Stimulated activated naive CD8-positive, alpha-beta T cell treated with anti-CD3 and anti-CD28 coated beads, Interleukin-15, amount 100 ng/mL, for 72 hours (primary cell): ENCODE measurements around the gene ZNF219.
A peak's percentile ranks its signal among the peaks of the same experiment; 100 is the strongest.

Experiments
- ATAC-seq: fragments of 150-1000 bp; cut with Tn5 transposase; 2 replicates; pipeline ENCODE4 v1.10.0; 2021; ENCODE audit warnings: mild to moderate bottlenecking, moderate library complexity
- DNase-seq, 2 donors: peaks; one replicate each; pipeline ENCODE4 v3.0.0; 2021 to 2022
- H3K27ac Mint-ChIP-seq, 2 donors: one replicate each; pipeline ENCODE4 v1.8.0; 2022; ENCODE audit warnings: mild to moderate bottlenecking in 2 of 2, mixed read lengths in 2 of 2, moderate library complexity in 2 of 2
- H3K27me3 Mint-ChIP-seq: one replicate; pipeline ENCODE4 v1.8.0; 2022; ENCODE audit warnings: mixed read lengths
- H3K4me1 Mint-ChIP-seq: one replicate; pipeline ENCODE4 v1.8.0; 2022; ENCODE audit warnings: mild to moderate bottlenecking, mixed read lengths
- H3K4me3 Mint-ChIP-seq, 2 donors: one replicate each; pipeline ENCODE4 v1.8.0; 2022; ENCODE audit warnings: mild to moderate bottlenecking in 2 of 2, mixed read lengths in 2 of 2, moderate library complexity in 1 of 2
- H3K9me3 Mint-ChIP-seq, 2 donors: one replicate each; pipeline ENCODE4 v1.8.0; 2022; ENCODE audit warnings: mixed read lengths in 2 of 2

ZNF219 gene

GRCh38 chr14:21098076-21098891, at the start of gene ZNF219:
Gene ZNF219 (minus strand): TSS chr14:21098655. CDS start chr14:21093591, 5,064 bp downstream.
- Mint-ChIP-seq H3K4me3 (peak within 1 kb of the TSS; percentile 84 to 93), H3K9me3 (no peaks in the 10 kb centered on the region), H3K4me1 (peaks cover 36% of the 10 kb centered on the region), H3K27me3 (no peaks in the 10 kb centered on the region), H3K27ac (peak within 1 kb of the TSS; percentile 71 to 92)
- DNase-seq (no peak), ATAC-seq (peak; percentile 44)

DNA sequence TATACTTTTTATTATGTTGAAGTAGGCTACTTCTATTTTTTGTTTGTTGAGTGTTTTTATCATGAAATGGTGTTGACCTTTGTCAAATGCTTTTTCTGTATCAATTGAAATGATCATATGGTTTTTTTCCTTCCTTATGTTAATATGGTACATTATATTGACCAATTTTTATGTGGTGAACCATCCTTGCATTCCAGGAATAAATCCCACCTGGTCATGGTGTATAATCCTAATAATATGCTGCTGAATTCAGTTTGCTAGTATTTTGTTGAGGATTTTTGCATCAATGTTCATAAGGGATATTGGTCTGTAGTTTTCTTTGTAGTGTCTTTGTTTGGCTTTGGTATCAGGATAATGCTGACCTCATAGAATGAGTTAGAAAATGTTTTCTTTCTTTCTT, 47.0 kb upstream of the ZNF219 start:
- Mint-ChIP-seq H3K4me1 (no peaks in the 10 kb centered on the region), H3K27ac (no peak overlapping the region), H3K4me3 (no peak overlapping the region), H3K9me3 (peaks cover 18 to 22% of the 10 kb centered on the region in 2 donors), H3K27me3 (peaks cover 8% of the 10 kb centered on the region)
- DNase-seq (no peak), ATAC-seq (no peak)

DNA sequence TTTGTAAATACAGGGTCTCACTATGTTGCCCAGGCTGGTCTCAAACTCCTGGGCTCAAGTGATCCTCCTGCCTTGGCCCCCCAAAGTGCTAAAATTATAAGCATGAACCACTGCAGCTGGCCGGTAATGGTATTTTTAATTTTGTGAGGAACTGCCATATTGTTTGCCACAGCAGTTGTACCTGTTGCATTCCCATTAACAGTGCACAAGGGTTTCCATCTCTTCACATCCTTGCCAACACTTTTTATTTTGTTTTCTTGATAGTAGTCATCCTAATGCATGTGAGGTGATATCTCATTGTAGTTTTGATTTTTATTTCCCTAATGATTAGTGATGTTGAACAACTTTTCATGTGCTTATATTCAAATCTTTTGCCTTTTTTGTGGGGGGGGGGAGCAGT, 43.9 kb upstream of the ZNF219 start:
- Mint-ChIP-seq H3K4me1 (no peaks in the 10 kb centered on the region), H3K27ac (no peak overlapping the region), H3K4me3 (no peak overlapping the region), H3K27me3 (peaks cover 8% of the 10 kb centered on the region), H3K9me3 (peaks cover 18 to 22% of the 10 kb centered on the region in 2 donors)
- ATAC-seq = no peak
- DNase-seq = no peak

DNA sequence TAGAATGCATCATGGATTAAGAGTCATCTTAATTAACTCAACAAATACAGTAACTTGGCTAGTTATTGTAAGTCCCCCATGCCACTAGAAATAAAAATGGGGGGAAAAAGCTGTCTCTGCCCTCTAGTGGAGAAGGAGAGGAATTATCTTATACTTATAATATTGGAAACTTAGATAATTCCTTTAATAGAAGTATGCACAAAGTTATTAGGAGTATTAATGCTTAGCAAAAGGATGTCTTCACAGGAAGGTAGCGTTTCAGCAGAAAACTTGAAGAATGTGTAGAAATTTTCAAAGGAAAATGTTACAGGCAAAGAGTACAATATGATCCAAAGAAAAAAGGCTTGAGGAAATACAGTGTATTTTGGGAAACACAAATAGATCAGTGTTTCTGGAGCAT, 37.6 kb upstream of the ZNF219 start:
- H3K27ac Mint-ChIP-seq = no peak overlapping the region

GRCh38 chr14:21133901-21134300, 35.4 kb upstream of the ZNF219 start:
- Mint-ChIP-seq H3K27ac (no peak overlapping the region), H3K4me1 (no peaks in the 10 kb centered on the region), H3K9me3 (no peaks in the 10 kb centered on the region), H3K4me3 (no peak overlapping the region), H3K27me3 (no peaks in the 10 kb centered on the region)
- ATAC-seq (no peak), DNase-seq (no peak)

More for the DNA sequence above, 37.6 kb upstream of the ZNF219 start:
- Mint-ChIP-seq H3K4me3 (no peak overlapping the region), H3K9me3 (no peaks in the 10 kb centered on the region), H3K4me1 (no peaks in the 10 kb centered on the region), H3K27me3 (no peaks in the 10 kb centered on the region)
- no peak for DNase-seq
- ATAC-seq = no peak

DNA sequence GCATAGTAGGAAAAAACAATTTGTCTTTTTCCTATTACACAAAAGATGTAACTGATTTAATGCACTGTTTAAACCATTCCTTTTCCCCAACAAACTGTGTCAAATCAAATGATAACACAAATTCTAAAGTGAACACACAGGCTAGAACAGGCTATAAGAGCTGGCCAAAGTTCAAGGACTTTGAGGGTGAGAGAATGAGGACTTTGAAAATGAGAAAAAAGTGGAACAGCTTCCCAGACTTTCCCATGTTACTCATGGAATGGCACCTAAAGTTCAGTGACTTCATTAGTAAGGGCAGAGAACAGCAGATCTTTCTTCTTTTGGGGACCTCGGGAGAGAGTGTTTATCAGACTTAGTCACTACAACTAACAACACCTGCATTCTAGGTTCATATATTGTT, 25.0 kb upstream of the ZNF219 start:
- H3K9me3 Mint-ChIP-seq = peaks cover 0 to 5% of the 10 kb centered on the region in 2 donors
- DNase-seq (no peak), ATAC-seq (no peak)
- H3K27ac Mint-ChIP-seq = no peak overlapping the region
- H3K4me1 Mint-ChIP-seq = no peaks in the 10 kb centered on the region
- H3K4me3 Mint-ChIP-seq = no peak overlapping the region
- peaks cover 46% of the 10 kb centered on the region for H3K27me3 Mint-ChIP-seq

- no peak overlapping the region for H3K27ac Mint-ChIP-seq
- H3K4me1 Mint-ChIP-seq = no peaks in the 10 kb centered on the region
- peaks cover 0 to 5% of the 10 kb centered on the region in 2 donors for H3K9me3 Mint-ChIP-seq
- no peak for DNase-seq
- H3K27me3 Mint-ChIP-seq = peaks cover 29% of the 10 kb centered on the region
- no peak for ATAC-seq
- no peak overlapping the region for H3K4me3 Mint-ChIP-seq
Observed at GRCh38 chr14:21121122-21121521, 22.7 kb upstream of the ZNF219 start.

DNA sequence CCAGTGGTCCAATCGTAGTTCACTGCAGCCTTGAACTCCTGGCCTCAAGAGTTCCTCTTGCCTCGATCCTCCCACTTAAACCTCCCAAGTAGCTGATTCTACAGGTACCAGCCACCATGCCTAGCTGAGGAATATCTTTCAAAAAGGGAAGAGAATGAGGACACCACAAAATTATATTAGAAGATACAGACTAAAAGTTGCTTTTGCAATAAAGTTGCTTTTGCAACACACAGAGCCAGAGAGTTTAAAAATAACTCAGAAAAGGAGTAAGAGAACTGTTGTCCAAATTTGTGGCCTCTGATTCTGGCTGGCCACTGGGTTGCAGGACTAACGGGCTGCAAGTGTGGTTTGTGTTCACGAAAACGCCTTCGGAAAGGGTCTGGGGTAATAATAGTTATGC, 22.2 kb upstream of the ZNF219 start:
- Mint-ChIP-seq H3K4me3 (no peak overlapping the region), H3K4me1 (no peaks in the 10 kb centered on the region), H3K27me3 (peaks cover 25% of the 10 kb centered on the region), H3K9me3 (peaks cover 0 to 5% of the 10 kb centered on the region in 2 donors), H3K27ac (no peak overlapping the region)
- ATAC-seq (no peak), DNase-seq (no peak)

- H3K27me3 Mint-ChIP-seq = peaks cover 25% of the 10 kb centered on the region
- H3K27ac Mint-ChIP-seq = no peak overlapping the region
- H3K4me1 Mint-ChIP-seq = no peaks in the 10 kb centered on the region
- DNase-seq (no peak), ATAC-seq (no peak)
- no peak overlapping the region for H3K4me3 Mint-ChIP-seq
- peaks cover 0 to under 1% of the 10 kb centered on the region in 2 donors for H3K9me3 Mint-ChIP-seq
Observed at GRCh38 chr14:21118933-21119332, 20.5 kb upstream of the ZNF219 start.

GRCh38 chr14:21113369-21113768, 14.9 kb upstream of the ZNF219 start:
- Mint-ChIP-seq H3K4me3 (no peak overlapping the region), H3K4me1 (no peaks in the 10 kb centered on the region), H3K27ac (no peak overlapping the region), H3K9me3 (no peaks in the 10 kb centered on the region), H3K27me3 (no peaks in the 10 kb centered on the region)
- DNase-seq (no peak), ATAC-seq (no peak)

DNA sequence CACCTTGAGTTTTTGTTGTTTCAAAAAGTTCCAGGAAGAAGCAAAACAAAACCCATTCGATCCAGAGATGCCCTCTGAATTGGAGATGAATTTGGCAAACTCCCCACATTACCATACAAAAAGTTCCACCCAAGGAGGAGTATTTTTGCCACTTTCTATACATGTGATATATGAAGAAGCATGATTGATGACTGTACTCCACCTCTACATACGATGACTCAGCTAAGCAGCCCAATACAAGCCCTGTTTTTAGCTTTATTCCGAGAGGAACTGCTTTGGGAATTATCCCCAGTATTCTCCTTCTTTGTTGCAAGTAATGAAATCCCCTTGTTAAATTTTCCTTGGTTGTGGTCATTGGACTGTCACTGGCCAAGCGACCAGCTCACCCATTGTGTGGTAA, 13.8 kb upstream of the ZNF219 start:
- Mint-ChIP-seq H3K27ac (no peak overlapping the region), H3K9me3 (no peaks in the 10 kb centered on the region), H3K4me1 (peaks cover under 1% of the 10 kb centered on the region), H3K4me3 (no peak overlapping the region), H3K27me3 (no peaks in the 10 kb centered on the region)
- DNase-seq = no peak
- ATAC-seq = no peak

DNA sequence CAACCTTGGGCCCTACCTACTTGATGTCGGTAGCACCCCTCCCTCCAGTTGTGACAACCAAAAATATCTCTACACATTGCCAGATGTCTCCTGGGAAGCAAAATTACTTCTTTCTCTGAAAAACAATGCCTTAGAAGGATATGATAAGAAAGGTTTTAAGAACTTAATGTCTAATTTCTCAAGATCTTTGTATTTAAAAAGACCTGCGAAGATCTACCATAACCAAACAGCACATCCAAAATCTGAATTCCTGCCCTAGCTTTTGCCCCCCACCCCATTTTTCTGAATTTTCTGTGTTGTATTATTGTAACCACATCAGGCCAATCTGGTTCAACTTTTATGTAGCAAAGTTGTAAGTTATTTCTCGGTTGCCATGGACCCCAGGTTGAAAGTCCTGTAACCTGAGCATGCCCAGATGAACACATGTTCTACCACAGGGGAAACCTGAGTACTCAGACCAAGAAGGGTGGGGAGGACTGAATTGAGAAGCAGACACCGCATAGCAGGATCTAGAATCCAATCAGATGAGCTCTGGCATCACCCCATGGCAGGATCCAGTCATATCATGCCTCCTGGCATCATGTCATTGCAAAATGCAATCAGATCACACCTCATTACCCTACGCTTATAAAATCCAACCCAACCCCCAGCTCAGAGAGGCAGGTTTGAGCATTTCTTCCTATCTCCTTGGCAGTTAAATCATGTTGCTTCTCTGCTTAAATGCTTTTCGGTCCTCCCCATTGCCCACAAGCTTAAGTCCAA, 11.1 kb upstream of the ZNF219 start:
- no peak overlapping the region for H3K27ac Mint-ChIP-seq
- no peaks in the 10 kb centered on the region for H3K27me3 Mint-ChIP-seq
- peak in 1 of 2 donors; percentile 54 for DNase-seq
- H3K9me3 Mint-ChIP-seq = no peaks in the 10 kb centered on the region
- ATAC-seq = peak; percentile 88
- H3K4me1 Mint-ChIP-seq = peaks cover 13% of the 10 kb centered on the region
- H3K4me3 Mint-ChIP-seq = no peak overlapping the region

DNA sequence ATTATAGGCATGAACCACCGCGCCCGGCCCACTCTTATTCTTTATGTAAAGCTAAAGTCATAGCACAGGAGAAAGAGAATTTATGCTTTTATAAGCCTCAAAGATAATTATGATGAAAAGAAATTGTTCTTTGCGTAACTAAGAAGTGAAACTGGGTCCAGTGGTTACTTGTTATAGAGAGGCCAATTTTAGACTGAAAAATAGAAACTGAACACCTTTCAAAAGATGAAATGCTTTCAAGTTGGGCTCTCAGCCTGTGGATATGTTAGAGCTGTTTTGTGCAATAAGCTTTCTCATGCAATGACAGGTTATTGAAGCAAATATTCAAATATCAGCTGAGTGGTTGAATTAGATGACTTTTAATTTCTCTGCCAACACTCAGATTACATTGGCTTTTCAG, 10.3 kb upstream of the ZNF219 start:
- Mint-ChIP-seq H3K4me3 (no peak overlapping the region), H3K4me1 (peaks cover 16% of the 10 kb centered on the region), H3K27me3 (no peaks in the 10 kb centered on the region), H3K27ac (no peak overlapping the region), H3K9me3 (no peaks in the 10 kb centered on the region)
- ATAC-seq = no peak
- no peak for DNase-seq

- DNase-seq (no peak), ATAC-seq (no peak)
- H3K4me1 Mint-ChIP-seq = peaks cover 28% of the 10 kb centered on the region
- peak overlapping the region in 1 of 2 donors; percentile 39 for H3K4me3 Mint-ChIP-seq
- H3K9me3 Mint-ChIP-seq = no peaks in the 10 kb centered on the region
- H3K27ac Mint-ChIP-seq = peak overlapping the region in 1 of 2 donors; percentile 62
- H3K27me3 Mint-ChIP-seq = no peaks in the 10 kb centered on the region
Observed at GRCh38 chr14:21107283-21107800, 8.9 kb upstream of the ZNF219 start.

DNA sequence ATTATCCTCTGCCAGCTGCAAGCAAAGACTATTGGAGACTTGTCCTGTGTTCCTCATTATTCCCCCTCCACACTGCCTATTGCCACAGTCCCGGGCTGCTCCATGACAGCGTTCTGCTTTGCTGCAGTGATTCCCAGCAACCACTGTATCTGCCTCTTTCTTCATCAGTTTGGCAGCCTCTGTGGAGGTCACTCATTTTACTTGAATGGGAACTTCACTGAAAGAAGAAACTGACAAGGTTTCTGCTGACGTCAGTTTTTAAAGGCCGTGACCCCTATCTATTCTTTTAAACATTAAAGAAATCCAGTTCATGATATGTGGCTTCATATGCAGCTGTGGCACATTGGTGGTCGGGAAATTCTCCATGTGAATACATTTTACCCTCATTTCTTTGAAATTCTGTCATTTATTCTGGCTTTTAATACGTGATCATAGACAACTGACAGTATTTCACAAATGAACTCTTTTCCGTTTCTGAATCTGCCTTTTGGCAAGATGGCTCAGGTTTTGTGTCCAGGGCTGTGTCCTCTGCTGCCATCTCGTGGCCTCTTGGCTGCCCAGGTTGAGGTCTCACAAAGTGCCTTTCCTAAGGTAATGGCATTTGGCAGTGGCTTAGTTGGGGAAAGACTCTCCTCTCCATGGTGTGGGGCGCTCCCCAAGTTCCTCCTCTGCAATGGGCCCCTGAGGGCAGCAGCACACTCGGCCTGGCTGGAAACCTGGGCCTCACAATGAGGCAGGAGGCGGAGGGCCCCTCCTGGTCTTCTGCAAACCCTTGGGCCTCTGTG, 8.2 kb upstream of the ZNF219 start:
- Mint-ChIP-seq H3K4me1 (peaks cover 34% of the 10 kb centered on the region), H3K27ac (peak overlapping the region; percentile 42 to 62), H3K27me3 (no peaks in the 10 kb centered on the region), H3K4me3 (peak overlapping the region; percentile 12 to 39), H3K9me3 (no peaks in the 10 kb centered on the region)
- ATAC-seq (no peak), DNase-seq (peak; percentile 70 to 76)
